H1 (cell line): ENCODE measurements around the gene ARHGEF6. TPM values are rescaled to one million over a fixed set of nuclear protein-coding genes. Genes with fewer than 3 reads are reported as not detected.

ENCODE experiments used
- CTCF ChIA-PET: fragments of 300-600 bp; sonication (Branson Sonifier 250); formaldehyde crosslinking; loops from one replicate; lab custom pipeline; 2021; ENCODE audit not compliant: partially characterized antibody; lab: Charles Lee
- POLR2A ChIA-PET: fragments of 300-600 bp; sonication (Branson Sonifier 250); formaldehyde crosslinking; loops from one replicate; lab custom pipeline; 2021; ENCODE audit warnings: inconsistent platforms; ENCODE audit not compliant: partially characterized antibody; lab: Charles Lee
- DNase-seq, 2 experiments: peaks; one replicate each; pipeline versions ENCODE4 v3.0.0 to v3.0.0-alpha.2; 2010 to 2022; ENCODE audit warnings: low spot score in 2 of 2, low read depth in 1 of 2, mixed read lengths in 1 of 2
- FAIRE-seq: peaks from 2 replicates; lab custom pipeline; 2011; peaks lifted over from hg19 to GRCh38; lab: Jason Lieb, UNC
- H2AFZ ChIP-seq: 2 replicates; pipeline ENCODE4 v1.8.1; 2012; ENCODE audit warnings: low read length, inconsistent platforms
- H2AK5ac ChIP-seq: 2 replicates; pipeline ENCODE4 v1.6.1; 2013; ENCODE audit warnings: low read depth, low read length
- H2BK120ac ChIP-seq: replicated peaks from 2 replicates; pipeline ENCODE3; 2013; ENCODE audit warnings: low read depth, low read length, inconsistent platforms
- H2BK12ac ChIP-seq: 2 replicates; pipeline ENCODE4 v1.6.1; 2013; ENCODE audit warnings: low read depth, low read length
- H2BK15ac ChIP-seq: 2 replicates; pipeline ENCODE4 v1.6.1; 2013; ENCODE audit warnings: low read length
- H2BK20ac ChIP-seq: 2 replicates; pipeline ENCODE4 v1.6.1; 2013; ENCODE audit warnings: low read length
- H2BK5ac ChIP-seq: 2 replicates; pipeline ENCODE4 v1.6.1; 2013; ENCODE audit warnings: low read depth, low read length
- H3K14ac ChIP-seq: 2 replicates; pipeline ENCODE4 v1.6.1; 2013; ENCODE audit warnings: inconsistent platforms; ENCODE audit not compliant: insufficient read length
- H3K18ac ChIP-seq: 2 replicates; pipeline ENCODE4 v1.6.1; 2013; ENCODE audit warnings: low read length; ENCODE audit errors: extremely low read depth
- H3K23ac ChIP-seq: 2 replicates; pipeline ENCODE4 v1.6.1; 2013; ENCODE audit warnings: inconsistent platforms; ENCODE audit not compliant: insufficient read length
- H3K23me2 ChIP-seq: 2 replicates; pipeline ENCODE4 v1.6.1; 2013; ENCODE audit warnings: low read depth, low read length
- H3K27ac ChIP-seq: 2 replicates; pipeline ENCODE4 v1.6.1; 2011; ENCODE audit warnings: low read depth, low read length, inconsistent platforms
- H3K27me3 ChIP-seq, 4 experiments: replicated peaks in 1 of 4; 1 replicate in 1 of 4; 2 replicates in 3 of 4; pipeline versions ENCODE4 v1.6.1 to v1.8.1; 2011 to 2013; ENCODE audit warnings: low read length in 3 of 4, mild to moderate bottlenecking in 3 of 4, inconsistent platforms in 2 of 4, mixed read lengths in 2 of 4, moderate library complexity in 1 of 4; ENCODE audit not compliant: control insufficient read depth in 3 of 4, insufficient read depth in 3 of 4; ENCODE audit errors: extremely low read depth in 1 of 4
- H3K36me3 ChIP-seq, 4 experiments: 2 replicates each; pipeline versions ENCODE4 v1.6.1 to v1.8.1; 2011 to 2013; ENCODE audit warnings: mild to moderate bottlenecking in 4 of 4, low read length in 3 of 4, moderate library complexity in 2 of 4, control low read depth in 1 of 4, inconsistent platforms in 1 of 4; ENCODE audit not compliant: insufficient read depth in 4 of 4, control insufficient read depth in 2 of 4
- H3K4ac ChIP-seq: replicated peaks from 2 replicates; pipeline ENCODE3; 2013; ENCODE audit warnings: low read length, low read depth, mixed read lengths, inconsistent platforms; ENCODE audit not compliant: insufficient read length
- H3K4me1 ChIP-seq, 4 experiments: replicated peaks in 1 of 4; 1 replicate in 1 of 4; 2 replicates in 3 of 4; pipeline versions ENCODE4 v1.6.1 to v1.8.1; 2011 to 2013; ENCODE audit warnings: low read length in 3 of 4, inconsistent platforms in 2 of 4, mixed read lengths in 1 of 4; ENCODE audit not compliant: insufficient read depth in 4 of 4, control insufficient read depth in 3 of 4
- H3K4me2 ChIP-seq, 2 experiments: 2 replicates each; pipeline versions ENCODE4 v1.6.1 to v1.8.1; 2011 to 2013; ENCODE audit warnings: low read depth in 2 of 2, low read length in 2 of 2, control low read depth in 1 of 2, inconsistent platforms in 1 of 2, mild to moderate bottlenecking in 1 of 2; ENCODE audit not compliant: insufficient read depth in 1 of 2
- H3K4me3 ChIP-seq, 4 experiments: fragments of 200-600, 300-600 bp in 1 of 4; sonication (generic), shearing (Covaris generic), sonication (Bioruptor Twin) in 1 of 4; 2 replicates each; pipeline versions ENCODE4 v1.5.1 to v1.8.1; 2011 to 2016; ENCODE audit warnings: low read length in 4 of 4, low read depth in 3 of 4, control low read depth in 2 of 4, inconsistent platforms in 2 of 4, mild to moderate bottlenecking in 2 of 4, mixed read lengths in 1 of 4, moderate library complexity in 1 of 4; ENCODE audit not compliant: insufficient read depth in 2 of 4; ENCODE audit errors: extremely low read depth in 1 of 4
- H3K56ac ChIP-seq: replicated peaks from 2 replicates; pipeline ENCODE3; 2013; ENCODE audit warnings: low read depth, mild to moderate bottlenecking, mixed read lengths, low read length, inconsistent platforms; ENCODE audit not compliant: insufficient read length
- H3K79me1 ChIP-seq: 2 replicates; pipeline ENCODE4 v1.6.1; 2013; ENCODE audit warnings: low read depth, low read length, control low read depth
- H3K79me2 ChIP-seq, 2 experiments: 2 replicates each; pipeline versions ENCODE4 v1.6.1 to v1.8.1; 2012 to 2013; ENCODE audit warnings: low read length in 2 of 2, mild to moderate bottlenecking in 2 of 2, inconsistent platforms in 1 of 2; ENCODE audit not compliant: insufficient read depth in 2 of 2, control insufficient read depth in 1 of 2
- H3K9ac ChIP-seq, 4 experiments: replicated peaks in 1 of 4; 1 replicate in 1 of 4; 2 replicates in 3 of 4; pipeline versions ENCODE4 v1.6.1 to v1.8.1; 2011 to 2013; ENCODE audit warnings: low read depth in 3 of 4, low read length in 3 of 4, control low read depth in 2 of 4, mild to moderate bottlenecking in 2 of 4, moderate library complexity in 2 of 4, inconsistent platforms in 1 of 4; ENCODE audit errors: extremely low read depth in 1 of 4
- H3K9me3 ChIP-seq, 2 experiments: 2 replicates each; pipeline versions ENCODE4 v1.6.1 to v1.8.1; 2012 to 2013; ENCODE audit warnings: mild to moderate bottlenecking in 2 of 2, moderate library complexity in 2 of 2, control low read depth in 1 of 2, inconsistent platforms in 1 of 2, low read depth in 1 of 2, low read length in 1 of 2, mixed read lengths in 1 of 2; ENCODE audit not compliant: insufficient read depth in 2 of 2
- H4K20me1 ChIP-seq, 2 experiments: replicated peaks in 1 of 2; 2 replicates each; pipeline versions ENCODE3 to v1.8.1; 2011 to 2013; ENCODE audit warnings: inconsistent platforms in 2 of 2, low read length in 2 of 2, mild to moderate bottlenecking in 1 of 2; ENCODE audit not compliant: insufficient read depth in 2 of 2, control insufficient read depth in 1 of 2
- H4K5ac ChIP-seq: 2 replicates; pipeline ENCODE4 v1.6.1; 2013; ENCODE audit warnings: low read length, low read depth, mixed read lengths, inconsistent platforms; ENCODE audit not compliant: insufficient read length
- H4K8ac ChIP-seq: 2 replicates; pipeline ENCODE4 v1.8.0; 2013; ENCODE audit warnings: mild to moderate bottlenecking, moderate library complexity, low read length, inconsistent platforms; ENCODE audit not compliant: insufficient read depth; ENCODE audit errors: extremely low read depth
- H4K91ac ChIP-seq: replicated peaks from 2 replicates; pipeline ENCODE3; 2013; ENCODE audit warnings: low read length, mixed read lengths, inconsistent platforms; ENCODE audit not compliant: insufficient read length
- EGR1 ChIP-seq: IDR thresholded peaks from 2 replicates; pipeline ENCODE4 v1.6.1; 2011; ENCODE audit warnings: low read depth, low read length, borderline replicate concordance
- GABPA ChIP-seq: IDR thresholded peaks from 2 replicates; pipeline ENCODE4 v1.6.1; 2011; ENCODE audit warnings: mild to moderate bottlenecking, low read length, moderate library complexity, borderline replicate concordance; ENCODE audit not compliant: insufficient read depth
- HDAC6 ChIP-seq: IDR thresholded peaks from one replicate; pipeline ENCODE4 v1.7.1; 2012; ENCODE audit warnings: low read depth, mild to moderate bottlenecking, inconsistent platforms, low read length, moderate library complexity
- WGBS, 2 experiments: shearing (Covaris generic) in 1 of 2; methylation state at CpG; one replicate each; pipeline versions ENCODE4 v1.1.6 to v1.1.7; 2013 to 2015; ENCODE audit warnings: low lambda C conversion rate in 2 of 2, mixed read lengths in 2 of 2, inconsistent platforms in 1 of 2, low coverage in 1 of 2, missing lambda C conversion rate in 1 of 2; ENCODE audit not compliant: insufficient replicate concordance in 2 of 2, insufficient coverage in 1 of 2, insufficient read length in 1 of 2; ENCODE audit errors: extremely low coverage in 1 of 2, missing lambda C conversion rate in 1 of 2; 5-methylcytosine and 5-hydroxymethylcytosine counted together
- polyA plus RNA-seq, 7 experiments: library from polyadenylated mRNA; depleted of rRNA in 3 of 7; stranded (reverse) in 5 of 7; unstranded in 2 of 7; fragments of >200 nt in 5 of 7; fragments of 200-250 nt in 2 of 7; gene quantifications; 1 replicate in 5 of 7; 2 replicates in 1 of 7; 4 replicates in 1 of 7; pipeline versions ENCODE4 v1.2.1 to v1.2.3, GENCODE V29; 2011 to 2013; ENCODE audit warnings: missing spikeins in 2 of 7, mixed read lengths in 2 of 7
- total RNA-seq: library from RNA; stranded (reverse); fragmentation: NEBNext Ultra II Directional; extraction: Animal tissue kit (Norgen Biotek cat#: 25700); gene quantifications from 2 replicates; pipeline ENCODE4 v1.2.1, GENCODE V29; 2021

The ARHGEF6 gene
- total and polyA plus RNA-seq, 2 of the 8 experiments (the other 6 are each of a cell fraction or from before 2014, with no cell fraction given), result 3.6 to 3.7 TPM

GRCh38 chrX:136806891-136807410 lies 26.2 kb upstream of the ARHGEF6 start:
- Histone ChIP-seq H3K79me2 (no peaks in the 10 kb centered on the region), H3K9ac (no peak overlapping the region), H3K36me3 (no peaks in the 10 kb centered on the region), H3K4me2 (no peak overlapping the region), H3K4me3 (no peak overlapping the region), H3K23me2 (no peaks in the 10 kb centered on the region), H4K91ac (no peak overlapping the region), H3K56ac (no peak overlapping the region), H3K18ac (no peak overlapping the region), H3K14ac (no peak overlapping the region), H4K8ac (no peak overlapping the region), H2BK20ac (no peak overlapping the region), H3K27ac (no peak overlapping the region), H3K27me3 (no peaks in the 10 kb centered on the region), H2BK120ac (no peak overlapping the region), H3K4me1 (no peaks in the 10 kb centered on the region), H4K5ac (no peak overlapping the region), H3K79me1 (no peaks in the 10 kb centered on the region), H3K4ac (no peak overlapping the region), H3K23ac (no peak overlapping the region), H2BK12ac (no peak overlapping the region), H3K9me3 (no peaks in the 10 kb centered on the region), H2BK5ac (no peak overlapping the region), H2AK5ac (no peak overlapping the region), H2AFZ (no peak overlapping the region), H4K20me1 (no peaks in the 10 kb centered on the region), H2BK15ac (no peak overlapping the region)
- POLR2A ChIA-PET, result no interaction called here
- WGBS, 2 experiments, result 100% methylated on average over 1 of the region's 1 CpG; no CpG with 5 or more reads in 1 of the 2 experiments
- DNase-seq (no peak), FAIRE-seq (no peak)
- CTCF ChIA-PET, result no interaction called here
- TF ChIP-seq HDAC6, result no peak
- no peak for TF ChIP-seq GABPA
- TF ChIP-seq EGR1, result no peak
